Measurements from ENCODE around the gene PTPRQ. TPM values are rescaled to one million over a fixed set of nuclear protein-coding genes. Genes with fewer than 3 reads are reported as not detected.

Gene PTPRQ
- total and polyA plus RNA-seq, 2 of the 8 experiments (the other 6 are each of a cell fraction or from before 2014, with no cell fraction given) = not detected

GRCh38 chr12:80411787-80412186, 32.2 kb upstream of the PTPRQ start:
- no peaks in the 10 kb centered on the region for H3K9me3 ChIP-seq (ENCODE audit: insufficient read depth in 2 of 2, low read depth in 1 of 2, low read length in 1 of 2)
- no peak for FAIRE-seq
- H3K4me3 ChIP-seq (ENCODE audit: extremely low read depth in 1 of 4, insufficient read depth in 2 of 4, low read depth in 3 of 4, low read length in 4 of 4) = no peak overlapping the region
- no peaks in the 10 kb centered on the region for H3K79me1 ChIP-seq (ENCODE audit: low read depth, low read length)
- no peak overlapping the region for H4K91ac ChIP-seq (replicated peaks; ENCODE audit: insufficient read length, low read length)
- no peaks in the 10 kb centered on the region for H3K36me3 ChIP-seq (ENCODE audit: control insufficient read depth in 2 of 4, insufficient read depth in 4 of 4, low read length in 3 of 4)
- H2BK15ac ChIP-seq (ENCODE audit: low read length) = no peak overlapping the region
- WGBS, 2 experiments (ENCODE audit: extremely low coverage in 1 of 2, insufficient coverage in 1 of 2, insufficient read length in 1 of 2, insufficient replicate concordance in 2 of 2, low coverage in 1 of 2, low lambda C conversion rate in 2 of 2, missing lambda C conversion rate in 1 of 2) = 84% methylated on average over 3 of the region's 3 CpGs; no CpG with 5 or more reads in 1 of the 2 experiments
- H3K23ac ChIP-seq (ENCODE audit: insufficient read length) = no peak overlapping the region
- H2BK20ac ChIP-seq (ENCODE audit: low read length) = no peak overlapping the region
- H2BK120ac ChIP-seq (replicated peaks; ENCODE audit: low read depth, low read length) = no peak overlapping the region
- no peak for DNase-seq (ENCODE audit: low read depth in 1 of 2, low spot score in 2 of 2)
- no peak overlapping the region for H3K56ac ChIP-seq (replicated peaks; ENCODE audit: insufficient read length, low read depth, low read length)
- H3K4me1 ChIP-seq (replicated peaks in 1 of 4; ENCODE audit: control insufficient read depth in 3 of 4, insufficient read depth in 4 of 4, low read length in 3 of 4) = no peaks in the 10 kb centered on the region
- H3K23me2 ChIP-seq (ENCODE audit: low read depth, low read length) = no peaks in the 10 kb centered on the region; the same call in 1 of the 2 replicates
- H3K79me2 ChIP-seq (ENCODE audit: control insufficient read depth in 1 of 2, insufficient read depth in 2 of 2, low read length in 2 of 2) = no peaks in the 10 kb centered on the region
- H3K18ac ChIP-seq (ENCODE audit: extremely low read depth, low read length) = no peak overlapping the region
- no peak overlapping the region for H4K8ac ChIP-seq (ENCODE audit: extremely low read depth, insufficient read depth, low read length)
- no peak overlapping the region for H4K5ac ChIP-seq (ENCODE audit: insufficient read length, low read depth, low read length)
- no peak overlapping the region for H3K4ac ChIP-seq (replicated peaks; ENCODE audit: insufficient read length, low read depth, low read length)
- no peak overlapping the region for H2AK5ac ChIP-seq (ENCODE audit: low read depth, low read length)
- no peak overlapping the region for H2BK5ac ChIP-seq (ENCODE audit: low read depth, low read length)
- H3K4me2 ChIP-seq (ENCODE audit: insufficient read depth in 1 of 2, low read depth in 2 of 2, low read length in 2 of 2) = no peak overlapping the region
- no peaks in the 10 kb centered on the region for H4K20me1 ChIP-seq (replicated peaks in 1 of 2; ENCODE audit: control insufficient read depth in 1 of 2, insufficient read depth in 2 of 2, low read length in 2 of 2)
- POLR2A ChIA-PET (ENCODE audit: partially characterized antibody) = no interaction called here
- H3K9ac ChIP-seq (replicated peaks in 1 of 4; ENCODE audit: extremely low read depth in 1 of 4, low read depth in 3 of 4, low read length in 3 of 4) = no peak overlapping the region
- H2BK12ac ChIP-seq (ENCODE audit: low read depth, low read length) = no peak overlapping the region
- CTCF ChIA-PET (ENCODE audit: partially characterized antibody) = interaction anchor here (0.6 to 1.4 kb wide), 4 partner anchors 11 to 847 kb away, joined by 3 to 7 read pairs (median 4); no protein-coding TSS in a partner anchor
- no peak overlapping the region for H3K27ac ChIP-seq (ENCODE audit: low read depth, low read length)
- no peak overlapping the region for H2AFZ ChIP-seq (ENCODE audit: low read length)
- no peaks in the 10 kb centered on the region for H3K27me3 ChIP-seq (replicated peaks in 1 of 4; ENCODE audit: control insufficient read depth in 3 of 4, extremely low read depth in 1 of 4, insufficient read depth in 3 of 4, low read length in 3 of 4)
- H3K14ac ChIP-seq (ENCODE audit: insufficient read length) = no peak overlapping the region
- TF ChIP-seq CHD1 (IDR thresholded peaks at IDR 0.05; ENCODE audit: low read depth, low read length) (no peak), EZH2 (IDR thresholded peaks at IDR 0.05; ENCODE audit: low read depth, low read length, severe bottlenecking) (no peak), CHD2 (IDR thresholded peaks at IDR 0.05; ENCODE audit: low read length) (no peak), ATF2 (IDR thresholded peaks at IDR 0.05; ENCODE audit: low read length) (no peak), HDAC2 (IDR thresholded peaks at IDR 0.05; ENCODE audit: borderline replicate concordance in 1 of 2, low read depth in 2 of 2, low read length in 2 of 2) (no peak), TBP (IDR thresholded peaks at IDR 0.05; ENCODE audit: low read depth, low read length) (no peak), CREB1 (IDR thresholded peaks at IDR 0.05) (no peak), POLR2AphosphoS5 (IDR thresholded peaks at IDR 0.05; ENCODE audit: low read depth, low read length) (no peak), ASH2L (IDR thresholded peaks at IDR 0.05; ENCODE audit: low read length) (no peak), PHF8 (conservative IDR thresholded peaks at IDR 0.05; ENCODE audit: low read depth, low read length) (no peak), BCL11A (IDR thresholded peaks at IDR 0.05; ENCODE audit: low read depth in 2 of 2, low read length in 2 of 2) (no peak), SP1 (IDR thresholded peaks at IDR 0.05; ENCODE audit: low read depth, low read length) (no peak)
- TF ChIP-seq, protein P1, sequence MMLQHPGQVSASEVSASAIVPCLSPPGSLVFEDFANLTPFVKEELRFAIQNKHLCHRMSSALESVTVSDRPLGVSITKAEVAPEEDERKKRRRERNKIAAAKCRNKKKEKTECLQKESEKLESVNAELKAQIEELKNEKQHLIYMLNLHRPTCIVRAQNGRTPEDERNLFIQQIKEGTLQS (IDR thresholded peaks at IDR 0.05; ENCODE audit: insufficient read depth, low read depth, low read length) = no peak

Measured in H1 (cell line).